ENCODE data around the gene ADAMTS9. TPM values are rescaled to one million over a fixed set of nuclear protein-coding genes. Genes with fewer than 3 reads are reported as not detected.

The ADAMTS9 gene
- total RNA-seq, 1 experiment from 2014 or later: 0.46 TPM

DNA sequence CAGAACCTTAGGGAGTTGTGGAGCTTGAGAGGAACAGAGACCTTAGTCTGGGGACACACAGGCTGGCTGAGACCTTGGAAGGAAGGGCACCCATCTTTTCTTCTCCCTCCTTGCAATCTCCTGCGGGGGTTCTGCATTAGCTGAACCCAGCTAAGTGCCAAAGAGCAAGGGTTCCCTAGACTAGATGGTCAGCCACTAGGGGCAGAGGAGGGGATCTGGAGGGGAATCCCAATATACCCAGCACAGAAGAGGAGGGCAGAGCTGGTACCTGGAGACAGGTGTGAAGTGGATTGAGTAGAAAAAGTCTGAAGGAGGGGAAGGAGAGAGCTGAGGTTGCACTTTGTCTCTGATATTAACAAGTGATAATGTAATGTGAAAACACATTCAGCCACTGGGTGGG lies 212.8 kb downstream of the ADAMTS9 start:
- Histone ChIP-seq H4K20me1 (ENCODE audit: control insufficient read depth, insufficient read depth, insufficient read length) (no peaks in the 10 kb centered on the region), H3K18ac (ENCODE audit: insufficient read length, low read depth, low read length) (no peak overlapping the region), H3K23me2 (ENCODE audit: insufficient read length, low read depth, low read length, poor library complexity, severe bottlenecking) (no peaks in the 10 kb centered on the region), H3T11ph (ENCODE audit: low read length) (no peak overlapping the region), H2BK12ac (ENCODE audit: insufficient read length, low read depth, low read length) (no peak overlapping the region), H3K14ac (ENCODE audit: insufficient read depth, low read length) (no peak overlapping the region), H3K4ac (ENCODE audit: low read depth, low read length) (no peak overlapping the region), H3K4me1 (ENCODE audit: insufficient read depth, low read length) (peaks cover 2% of the 10 kb centered on the region; the same call in 1 of the 2 replicates), H2AK5ac (ENCODE audit: insufficient read length, low read length) (no peak overlapping the region), H4K5ac (ENCODE audit: insufficient read length, low read depth, low read length) (no peak overlapping the region), H2BK5ac (ENCODE audit: insufficient read length, low read length) (no peak overlapping the region), H3K9me3 (ENCODE audit: control insufficient read depth, low read depth, low read length) (peaks cover 6% of the 10 kb centered on the region), H4K8ac (replicated peaks; ENCODE audit: insufficient read length, low read depth, low read length) (no peak overlapping the region), H3K79me2 (ENCODE audit: insufficient read depth, low read length) (no peaks in the 10 kb centered on the region), H3K56ac (ENCODE audit: insufficient read length, low read depth, low read length) (no peak overlapping the region), H2BK15ac (ENCODE audit: low read depth, low read length) (no peak overlapping the region), H3K27me3 (ENCODE audit: insufficient read depth, low read length) (no peaks in the 10 kb centered on the region), H3K23ac (ENCODE audit: insufficient read length, low read depth, low read length) (no peak overlapping the region), H2BK120ac (ENCODE audit: low read depth, low read length, poor library complexity, severe bottlenecking) (no peak overlapping the region), H3K9ac (ENCODE audit: extremely low read depth, insufficient read length, low read length) (no peak overlapping the region), H2AFZ (ENCODE audit: low read length) (no peak overlapping the region), H3K4me2 (ENCODE audit: insufficient read depth, insufficient read length, low read length) (no peak overlapping the region), H3K79me1 (ENCODE audit: insufficient read depth, low read depth, low read length, poor library complexity, severe bottlenecking) (no peaks in the 10 kb centered on the region), H2BK20ac (ENCODE audit: low read depth, low read length, poor library complexity, severe bottlenecking) (no peak overlapping the region), H3K27ac (ENCODE audit: insufficient read length, low read depth, low read length) (no peak overlapping the region), H4K91ac (ENCODE audit: insufficient read length, low read depth, low read length) (no peak overlapping the region)
- WGBS (ENCODE audit: extremely low coverage, insufficient read length, low lambda C conversion rate): no CpG with 5 or more reads among the region's 1 CpG
- no peak for DNase-seq
- Mint-ChIP-seq H3K36me3 (ENCODE audit: insufficient read depth in 1 of 3, low read depth in 3 of 3) (peaks cover 20 to 33% (median 24%) of the 10 kb centered on the region in 3 experiments), H3K4me1 (peaks cover 11 to 14% of the 10 kb centered on the region in 2 experiments), H3K9me3 (peaks cover 32 to 37% of the 10 kb centered on the region in 2 experiments), H3K27ac (no peak overlapping the region), H3K4me3 (no peak overlapping the region), H3K27me3 (ENCODE audit: low read depth) (peaks cover 14% of the 10 kb centered on the region)
- TF ChIP-seq, protein P1, sequence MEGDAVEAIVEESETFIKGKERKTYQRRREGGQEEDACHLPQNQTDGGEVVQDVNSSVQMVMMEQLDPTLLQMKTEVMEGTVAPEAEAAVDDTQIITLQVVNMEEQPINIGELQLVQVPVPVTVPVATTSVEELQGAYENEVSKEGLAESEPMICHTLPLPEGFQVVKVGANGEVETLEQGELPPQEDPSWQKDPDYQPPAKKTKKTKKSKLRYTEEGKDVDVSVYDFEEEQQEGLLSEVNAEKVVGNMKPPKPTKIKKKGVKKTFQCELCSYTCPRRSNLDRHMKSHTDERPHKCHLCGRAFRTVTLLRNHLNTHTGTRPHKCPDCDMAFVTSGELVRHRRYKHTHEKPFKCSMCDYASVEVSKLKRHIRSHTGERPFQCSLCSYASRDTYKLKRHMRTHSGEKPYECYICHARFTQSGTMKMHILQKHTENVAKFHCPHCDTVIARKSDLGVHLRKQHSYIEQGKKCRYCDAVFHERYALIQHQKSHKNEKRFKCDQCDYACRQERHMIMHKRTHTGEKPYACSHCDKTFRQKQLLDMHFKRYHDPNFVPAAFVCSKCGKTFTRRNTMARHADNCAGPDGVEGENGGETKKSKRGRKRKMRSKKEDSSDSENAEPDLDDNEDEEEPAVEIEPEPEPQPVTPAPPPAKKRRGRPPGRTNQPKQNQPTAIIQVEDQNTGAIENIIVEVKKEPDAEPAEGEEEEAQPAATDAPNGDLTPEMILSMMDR (conservative IDR thresholded peaks at IDR 0.05): peak; percentile 35; the same call in 2 of the 3 replicates
